Measurements from ENCODE around the gene UHMK1.
"Not testable (repeated sequence)": the region's sequence is repeated elsewhere in the genome, so short reads cannot be mapped to it uniquely, and the experiment has no call there.

- TF ChIP-seq POLR2AphosphoS5 (IDR thresholded peaks at IDR 0.05; ENCODE audit: borderline replicate concordance, low read depth, low read length); EZH2 (IDR thresholded peaks at IDR 0.05); FOXP2 (optimal IDR thresholded peaks at IDR 0.05; ENCODE audit: control extremely low read depth, extremely low read length, insufficient read depth): not testable (repeated sequence)
Observed at GRCh38 chr1:162454361-162454760, 43.3 kb upstream of the UHMK1 start.

Measured in SK-N-MC (cell line).